Naive thymus-derived CD4-positive, alpha-beta T cell (primary cell): ENCODE measurements around the gene XYLT2. TPM values are rescaled to one million over a fixed set of nuclear protein-coding genes. Genes with fewer than 3 reads are reported as not detected.

Experiments
- ATAC-seq: fragments of 150-1000 bp; cut with Tn5 transposase; 2 replicates; pipeline ENCODE4 v1.10.0; 2021; ENCODE audit warnings: mild to moderate bottlenecking, moderate library complexity
- CTCF ChIA-PET: fragments of 350-600 bp; sonication (Branson Sonifier 250); formaldehyde crosslinking; loops from one replicate; lab custom pipeline; 2021; ENCODE audit warnings: antibody characterized with exemption; lab: Charles Lee
- POLR2A ChIA-PET: fragments of 350-600 bp; sonication (Branson Sonifier 250); formaldehyde crosslinking; loops from one replicate; lab custom pipeline; 2021; ENCODE audit warnings: antibody characterized with exemption, inconsistent platforms; lab: Charles Lee
- DNase-seq, 9 donors: peaks; one replicate each; pipeline versions ENCODE4 v3.0.0 to v3.0.0-alpha.2; 2020 to 2022; ENCODE audit warnings: mixed read lengths in 1 of 9
- H3K27ac ChIP-seq: one replicate; pipeline ENCODE4 v1.7.0; 2013; ENCODE audit warnings: mild to moderate bottlenecking, low read depth, low read length, moderate library complexity
- H3K27me3 ChIP-seq, 2 donors: one replicate each; pipeline ENCODE4 v1.7.0; 2013; ENCODE audit warnings: low read length in 2 of 2, mild to moderate bottlenecking in 2 of 2, moderate library complexity in 2 of 2; ENCODE audit not compliant: control insufficient read depth in 2 of 2, insufficient read depth in 2 of 2
- H3K36me3 ChIP-seq, 3 experiments: 1 replicate in 2 of 3; 2 replicates in 1 of 3; pipeline ENCODE4 v1.7.0; 2013; ENCODE audit warnings: low read length in 3 of 3, mild to moderate bottlenecking in 3 of 3, moderate library complexity in 1 of 3; ENCODE audit not compliant: insufficient read depth in 3 of 3, control insufficient read depth in 2 of 3
- H3K4me1 ChIP-seq, 2 donors: one replicate each; pipeline ENCODE4 v1.7.0; 2013; ENCODE audit warnings: low read length in 2 of 2, mild to moderate bottlenecking in 2 of 2, moderate library complexity in 1 of 2; ENCODE audit not compliant: control insufficient read depth in 2 of 2, insufficient read depth in 2 of 2
- H3K4me3 ChIP-seq: 2 replicates; pipeline ENCODE4 v1.7.0; 2013; ENCODE audit warnings: mild to moderate bottlenecking, low read length
- H3K9me3 ChIP-seq, 3 experiments: 1 replicate in 2 of 3; 2 replicates in 1 of 3; pipeline ENCODE4 v1.7.0; 2013; ENCODE audit warnings: low read length in 3 of 3; ENCODE audit not compliant: control insufficient read depth in 2 of 3
- H3K27ac Mint-ChIP-seq, 9 donors: one replicate each; pipeline ENCODE4 v1.8.0; 2020 to 2022; ENCODE audit warnings: mixed read lengths in 9 of 9, mild to moderate bottlenecking in 8 of 9, moderate library complexity in 5 of 9, inconsistent platforms in 2 of 9
- H3K27me3 Mint-ChIP-seq, 5 donors: one replicate each; pipeline ENCODE4 v1.8.0; 2021 to 2022; ENCODE audit warnings: mixed read lengths in 5 of 5, mild to moderate bottlenecking in 1 of 5
- H3K36me3 Mint-ChIP-seq, 5 donors: one replicate each; pipeline ENCODE4 v1.8.0; 2020 to 2022; ENCODE audit warnings: mixed read lengths in 5 of 5, mild to moderate bottlenecking in 3 of 5, inconsistent platforms in 1 of 5
- H3K4me1 Mint-ChIP-seq, 7 donors: one replicate each; pipeline ENCODE4 v1.8.0; 2020 to 2022; ENCODE audit warnings: mixed read lengths in 7 of 7, mild to moderate bottlenecking in 3 of 7, inconsistent platforms in 1 of 7
- H3K4me3 Mint-ChIP-seq, 10 donors: one replicate each; pipeline ENCODE4 v1.8.0; 2020 to 2022; ENCODE audit warnings: mild to moderate bottlenecking in 10 of 10, mixed read lengths in 10 of 10, moderate library complexity in 6 of 10, inconsistent platforms in 2 of 10
- H3K9me3 Mint-ChIP-seq, 11 donors: one replicate each; pipeline ENCODE4 v1.8.0; 2020 to 2022; ENCODE audit warnings: mixed read lengths in 11 of 11, mild to moderate bottlenecking in 4 of 11, inconsistent platforms in 1 of 11, moderate library complexity in 1 of 11
- intact Hi-C, 2 donors: fragments of 100-400 bp; cut with micrococcal nuclease; formaldehyde crosslinking; loops; one replicate each; pipeline ENCODE4 v1.15.1; 2023
- polyA plus RNA-seq, 2 donors: library from polyadenylated mRNA; unstranded; fragments of 300-500 nt; fragmentation: Illumina TruSeq; gene quantifications; one replicate each; pipeline ENCODE4 v1.2.3, GENCODE V29; 2021
- total RNA-seq, 6 experiments: library from RNA in 5 of 6; stranded (reverse) in 5 of 6; gene quantifications; 1 replicate in 5 of 6; 2 replicates in 1 of 6; pipeline ENCODE4 v1.2.3 and lab custom pipeline; 2021 to 2026

The XYLT2 gene
- total and polyA plus RNA-seq, 7 experiments from 2014 or later, result 8.0 to 43.7 (median 25.0) TPM

DNA sequence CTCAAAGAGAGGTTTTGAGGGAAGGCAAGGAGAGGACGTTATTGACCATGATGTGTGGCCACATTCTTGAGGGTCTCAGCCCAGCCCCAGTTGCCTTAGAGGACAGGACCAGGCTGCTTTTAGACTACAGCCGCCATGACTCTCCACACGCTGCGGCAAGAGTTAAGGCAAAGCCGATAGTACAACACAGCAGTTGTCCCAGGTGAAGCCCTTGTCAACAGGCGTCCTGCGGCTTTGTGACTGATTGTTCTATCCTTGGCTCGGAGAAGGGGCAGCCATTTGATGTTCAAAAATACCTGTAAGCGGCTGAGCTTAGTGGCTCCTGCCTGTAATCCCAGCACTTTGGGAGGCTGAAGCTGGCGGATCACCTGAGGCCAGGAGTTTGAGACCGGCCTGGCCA is 42.9 kb upstream of the XYLT2 start:
- no peaks in the 10 kb centered on the region for H3K4me1 ChIP-seq
- no peaks in the 10 kb centered on the region for H3K36me3 ChIP-seq
- H3K27me3 ChIP-seq, result no peaks in the 10 kb centered on the region
- no peak for ATAC-seq
- Mint-ChIP-seq H3K27ac (no peak overlapping the region), H3K27me3 (peaks cover 0 to 19% (median 5%) of the 10 kb centered on the region in 5 donors), H3K4me3 (no peak overlapping the region), H3K4me1 (peaks cover 0 to 6% (median 0%) of the 10 kb centered on the region in 7 donors), H3K9me3 (no peaks in the 10 kb centered on the region), H3K36me3 (no peaks in the 10 kb centered on the region)
- H3K27ac ChIP-seq, result no peak overlapping the region
- DNase-seq, result no peak
- intact Hi-C loops, result no loop called here
- ChIA-PET CTCF (no interaction called here), POLR2A (no interaction called here)
- H3K9me3 ChIP-seq, result no peaks in the 10 kb centered on the region
- no peak overlapping the region for H3K4me3 ChIP-seq

DNA sequence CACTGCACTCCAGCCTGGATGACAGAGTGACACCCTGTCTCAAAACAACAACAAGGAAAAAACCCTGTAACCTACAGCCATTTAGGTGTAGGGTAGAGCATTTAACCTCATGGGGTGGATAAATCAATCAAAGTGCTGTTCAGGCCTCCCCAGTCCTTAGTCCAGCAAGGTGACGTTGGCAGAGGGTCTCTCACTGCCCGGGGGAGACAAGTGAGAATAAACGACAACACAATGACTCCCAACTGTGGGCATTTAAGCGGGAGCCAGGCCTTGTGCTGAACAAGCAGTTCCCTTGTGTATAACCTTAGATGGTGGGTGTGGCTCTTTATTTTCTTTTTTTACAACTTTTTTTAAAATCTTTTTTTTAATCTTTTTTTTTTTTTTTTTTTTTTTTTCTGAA is 42.3 kb upstream of the XYLT2 start:
- Histone ChIP-seq H3K36me3 (no peaks in the 10 kb centered on the region), H3K27ac (no peak overlapping the region), H3K27me3 (no peaks in the 10 kb centered on the region), H3K4me3 (no peak overlapping the region), H3K4me1 (no peaks in the 10 kb centered on the region), H3K9me3 (no peaks in the 10 kb centered on the region)
- ChIA-PET CTCF (no interaction called here), POLR2A (no interaction called here)
- no peak for ATAC-seq
- no peak for DNase-seq
- peaks cover 0 to 6% (median 0%) of the 10 kb centered on the region in 7 donors for H3K4me1 Mint-ChIP-seq
- peaks cover 0 to 19% (median 5%) of the 10 kb centered on the region in 5 donors for H3K27me3 Mint-ChIP-seq
- no peaks in the 10 kb centered on the region for H3K36me3 Mint-ChIP-seq
- H3K27ac Mint-ChIP-seq, result no peak overlapping the region
- H3K4me3 Mint-ChIP-seq, result no peak overlapping the region
- intact Hi-C loops, result no loop called here
- H3K9me3 Mint-ChIP-seq, result no peaks in the 10 kb centered on the region

DNA sequence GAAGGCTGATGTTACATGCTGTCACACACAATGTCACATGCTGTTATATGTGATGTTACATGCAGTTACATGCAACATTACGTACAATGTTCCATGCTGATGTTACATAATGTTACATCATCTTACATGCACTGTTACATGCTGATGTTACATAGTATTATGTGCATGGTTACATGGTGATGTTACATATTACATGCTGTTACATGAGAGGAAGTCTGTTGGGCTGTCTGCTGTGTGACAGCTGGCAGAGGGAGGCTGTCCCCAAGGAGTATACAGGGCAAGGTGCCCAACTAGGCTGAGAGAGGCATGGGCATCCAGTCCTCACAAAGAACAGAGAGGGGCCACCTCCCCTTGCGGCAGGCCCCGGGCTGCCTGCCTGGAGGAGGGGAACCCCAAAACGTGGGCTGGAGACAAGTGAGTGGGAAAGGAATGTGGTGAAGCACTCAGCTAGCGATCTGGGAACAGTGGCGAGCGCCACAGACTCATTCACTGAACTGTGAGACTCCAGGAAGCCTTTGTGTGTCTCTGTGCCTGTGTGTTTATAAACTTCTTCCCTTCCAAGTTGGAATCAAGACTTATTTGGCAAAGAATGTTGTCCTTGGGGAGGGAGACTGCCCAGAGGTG is 41.0 kb upstream of the XYLT2 start:
- ChIA-PET POLR2A (no interaction called here), CTCF (no interaction called here)
- no peaks in the 10 kb centered on the region for H3K4me1 ChIP-seq
- no peak overlapping the region for H3K4me3 ChIP-seq
- H3K27ac ChIP-seq, result no peak overlapping the region
- ATAC-seq, result no peak
- Mint-ChIP-seq H3K27ac (no peak overlapping the region), H3K27me3 (peaks cover 0 to 20% (median 5%) of the 10 kb centered on the region in 5 donors), H3K4me1 (peaks cover 0 to 9% (median 0%) of the 10 kb centered on the region in 7 donors), H3K9me3 (no peaks in the 10 kb centered on the region), H3K4me3 (no peak overlapping the region), H3K36me3 (no peaks in the 10 kb centered on the region)
- no peaks in the 10 kb centered on the region for H3K36me3 ChIP-seq
- no peaks in the 10 kb centered on the region for H3K27me3 ChIP-seq
- no peak for DNase-seq
- H3K9me3 ChIP-seq, result no peaks in the 10 kb centered on the region
- intact Hi-C loops, result no loop called here

- H3K9me3 ChIP-seq, result no peaks in the 10 kb centered on the region
- no peak overlapping the region for H3K27ac ChIP-seq
- no peaks in the 10 kb centered on the region for H3K27me3 ChIP-seq
- CTCF ChIA-PET, result interaction anchor here (0.9 kb wide), 1 partner anchor 10 kb away, joined by 3 read pairs; no protein-coding TSS in a partner anchor
- no peaks in the 10 kb centered on the region for H3K4me1 ChIP-seq
- no peaks in the 10 kb centered on the region for H3K36me3 ChIP-seq
- ATAC-seq (no peak), DNase-seq (no peak)
- Mint-ChIP-seq H3K36me3 (no peaks in the 10 kb centered on the region), H3K9me3 (no peaks in the 10 kb centered on the region), H3K4me3 (no peak overlapping the region), H3K27me3 (peaks cover 0 to 26% (median 9%) of the 10 kb centered on the region in 5 donors), H3K4me1 (peaks cover 0 to 18% (median 0%) of the 10 kb centered on the region in 7 donors), H3K27ac (no peak overlapping the region)
- H3K4me3 ChIP-seq, result no peak overlapping the region
- intact Hi-C loops, result no loop called here
- POLR2A ChIA-PET, result no interaction called here
These were observed 38.3 kb upstream of the XYLT2 start for GRCh38 chr17:50307654-50308053.

GRCh38 chr17:50308666-50309065 is 37.3 kb upstream of the XYLT2 start:
- Mint-ChIP-seq H3K27me3 (peaks cover 0 to 33% (median 11%) of the 10 kb centered on the region in 5 donors), H3K27ac (peak overlapping the region in 1 of 9 donors; percentile 30), H3K9me3 (no peaks in the 10 kb centered on the region), H3K4me3 (no peak overlapping the region), H3K36me3 (no peaks in the 10 kb centered on the region), H3K4me1 (peaks cover 0 to 18% (median 0%) of the 10 kb centered on the region in 7 donors)
- ChIA-PET POLR2A (no interaction called here), CTCF (no interaction called here)
- Histone ChIP-seq H3K4me1 (no peaks in the 10 kb centered on the region), H3K36me3 (no peaks in the 10 kb centered on the region), H3K27ac (no peak overlapping the region), H3K9me3 (no peaks in the 10 kb centered on the region), H3K27me3 (no peaks in the 10 kb centered on the region), H3K4me3 (no peak overlapping the region)
- ATAC-seq (no peak), DNase-seq (no peak)
- intact Hi-C loops, result no loop called here

GRCh38 chr17:50310455-50311111 is 35.3 kb upstream of the XYLT2 start:
- ChIA-PET POLR2A (no interaction called here), CTCF (no interaction called here)
- H3K36me3 Mint-ChIP-seq, result no peaks in the 10 kb centered on the region
- no peaks in the 10 kb centered on the region for H3K4me1 ChIP-seq
- H3K4me3 Mint-ChIP-seq, result no peak overlapping the region
- no peak overlapping the region for H3K4me3 ChIP-seq
- H3K27ac Mint-ChIP-seq, result peak overlapping the region in 1 of 9 donors; percentile 2
- intact Hi-C loops, result no loop called here
- DNase-seq, result no peak
- no peaks in the 10 kb centered on the region for H3K9me3 Mint-ChIP-seq
- H3K4me1 Mint-ChIP-seq, result peaks cover 0 to 18% (median 0%) of the 10 kb centered on the region in 7 donors
- H3K9me3 ChIP-seq, result no peaks in the 10 kb centered on the region
- no peak overlapping the region for H3K27ac ChIP-seq
- H3K27me3 ChIP-seq, result no peaks in the 10 kb centered on the region
- H3K36me3 ChIP-seq, result no peaks in the 10 kb centered on the region
- peaks cover 4 to 29% (median 13%) of the 10 kb centered on the region in 5 donors for H3K27me3 Mint-ChIP-seq
- no peak for ATAC-seq

DNA sequence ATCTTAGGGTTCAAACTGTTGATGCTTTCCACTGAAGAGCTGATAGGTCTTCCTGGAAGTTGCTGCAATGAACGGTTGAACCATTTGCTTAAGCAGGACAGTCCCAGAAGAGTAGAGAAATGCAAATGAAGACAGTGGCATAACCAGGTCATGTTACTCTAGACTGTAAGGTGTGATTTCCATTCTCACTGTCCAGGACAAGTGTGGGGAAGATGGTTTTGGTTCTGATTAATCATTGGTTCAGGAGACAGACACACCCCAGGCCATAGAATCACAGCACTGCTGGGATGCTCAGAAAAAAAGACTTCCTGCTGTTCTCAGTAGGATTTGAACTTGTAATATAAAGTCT is 34.8 kb upstream of the XYLT2 start:
- Histone ChIP-seq H3K36me3 (no peaks in the 10 kb centered on the region), H3K9me3 (no peaks in the 10 kb centered on the region), H3K27me3 (no peaks in the 10 kb centered on the region), H3K4me3 (no peak overlapping the region), H3K27ac (no peak overlapping the region), H3K4me1 (no peaks in the 10 kb centered on the region)
- ATAC-seq (no peak), DNase-seq (no peak)
- CTCF ChIA-PET, result no interaction called here
- Mint-ChIP-seq H3K4me1 (peaks cover 0 to 18% (median 0%) of the 10 kb centered on the region in 7 donors), H3K36me3 (no peaks in the 10 kb centered on the region), H3K9me3 (no peaks in the 10 kb centered on the region), H3K27me3 (peaks cover 4 to 27% (median 13%) of the 10 kb centered on the region in 5 donors), H3K27ac (no peak overlapping the region), H3K4me3 (no peak overlapping the region)
- intact Hi-C loops, result no loop called here
- POLR2A ChIA-PET, result no interaction called here
